HepG2 (cell line): ENCODE data around the gene SPRYD3. TPM values are rescaled to one million over a fixed set of nuclear protein-coding genes. Genes with fewer than 3 reads are reported as not detected.
A peak's percentile ranks its signal among the peaks of the same experiment; 100 is the strongest.

Experiments
- CEBPG ChIP-seq: IDR thresholded peaks from 2 replicates; pipeline ENCODE4 v1.6.1; 2016
- FOXC1 ChIP-seq: sonication (generic); formaldehyde crosslinking; IDR thresholded peaks from 2 replicates; pipeline ENCODE4 v1.8.0; 2022; ENCODE audit warnings: mild to moderate bottlenecking, missing genetic modification reagents, borderline replicate concordance
- HMG20B ChIP-seq: conservative IDR thresholded peaks from 2 replicates; pipeline ENCODE4 v1.6.1; 2016; ENCODE audit warnings: missing genetic modification reagents, missing compliant biosample characterization
- HNRNPL ChIP-seq: fragments of 200-400 bp; formaldehyde crosslinking; IDR thresholded peaks from 2 replicates; pipeline ENCODE4 v1.6.1; 2017; ENCODE audit warnings: mild to moderate bottlenecking, low read depth, low read length
- JUND ChIP-seq: sonication (generic); formaldehyde crosslinking; IDR thresholded peaks from 2 replicates; pipeline ENCODE4 v1.8.0; 2022; ENCODE audit warnings: mild to moderate bottlenecking, missing genetic modification reagents
- KAT8 ChIP-seq: IDR thresholded peaks from 2 replicates; pipeline ENCODE4 v1.6.1; 2016; ENCODE audit warnings: missing genetic modification reagents, missing compliant biosample characterization
- KLF11 ChIP-seq: IDR thresholded peaks from 2 replicates; pipeline ENCODE4 v1.6.1; 2016; ENCODE audit warnings: missing compliant biosample characterization
- MTA3 ChIP-seq: sonication (generic); formaldehyde crosslinking; IDR thresholded peaks from 2 replicates; pipeline ENCODE4 v1.4.0; 2020; ENCODE audit warnings: missing genetic modification reagents
- MTF2 ChIP-seq: sonication (generic); formaldehyde crosslinking; IDR thresholded peaks from 2 replicates; pipeline ENCODE4 v1.5.0; 2020; ENCODE audit warnings: missing genetic modification reagents, borderline replicate concordance
- NR1H2 ChIP-seq: sonication (generic); formaldehyde crosslinking; IDR thresholded peaks from 2 replicates; pipeline ENCODE4 v1.8.1; 2022; ENCODE audit warnings: low read depth, missing genetic modification reagents, borderline replicate concordance
- RORA ChIP-seq: sonication (generic); formaldehyde crosslinking; IDR thresholded peaks from 2 replicates; pipeline ENCODE4 v1.5.0; 2020; ENCODE audit warnings: mild to moderate bottlenecking, missing genetic modification reagents, moderate library complexity
- SIX4 ChIP-seq: sonication (generic); formaldehyde crosslinking; IDR thresholded peaks from 2 replicates; pipeline ENCODE4 v1.4.0; 2020; ENCODE audit warnings: missing genetic modification reagents
- SRSF1 ChIP-seq: fragments of 200-400 bp; formaldehyde crosslinking; optimal IDR thresholded peaks from 2 replicates; pipeline ENCODE3; 2017; ENCODE audit warnings: mild to moderate bottlenecking, low read depth, low read length, moderate library complexity
- ZBED4 ChIP-seq: sonication (generic); formaldehyde crosslinking; IDR thresholded peaks from 2 replicates; pipeline ENCODE4 v1.4.0; 2020; ENCODE audit warnings: missing genetic modification reagents, borderline replicate concordance
- ZBTB7B ChIP-seq: sonication (generic); formaldehyde crosslinking; IDR thresholded peaks from 2 replicates; pipeline ENCODE4 v1.4.0; 2020; ENCODE audit warnings: missing genetic modification reagents
- ZFX ChIP-seq: sonication (generic); formaldehyde crosslinking; IDR thresholded peaks from 2 replicates; pipeline ENCODE4 v1.4.0; 2020; ENCODE audit warnings: mild to moderate bottlenecking, low read depth, missing genetic modification reagents, moderate library complexity
- ZNF431 ChIP-seq: sonication (generic); formaldehyde crosslinking; IDR thresholded peaks from 2 replicates; pipeline ENCODE4 v1.9.0; 2022; ENCODE audit warnings: missing genetic modification reagents, low read depth, mild to moderate bottlenecking, borderline replicate concordance
- ZNF687 ChIP-seq: sonication (generic); formaldehyde crosslinking; IDR thresholded peaks from 2 replicates; pipeline ENCODE4 v1.5.1; 2020; ENCODE audit warnings: mild to moderate bottlenecking, missing genetic modification reagents, moderate library complexity
- ZNF891 ChIP-seq: sonication (generic); formaldehyde crosslinking; IDR thresholded peaks from 2 replicates; pipeline ENCODE4 v1.5.0; 2020; ENCODE audit warnings: mild to moderate bottlenecking, missing genetic modification reagents
- ZSCAN22 ChIP-seq: sonication (generic); formaldehyde crosslinking; IDR thresholded peaks from 2 replicates; pipeline ENCODE4 v1.4.0; 2020; ENCODE audit warnings: mild to moderate bottlenecking, missing genetic modification reagents
- ZSCAN9 ChIP-seq: IDR thresholded peaks from 2 replicates; pipeline ENCODE4 v1.6.1; 2016; ENCODE audit warnings: borderline replicate concordance
- polyA plus RNA-seq, 8 experiments: library from polyadenylated mRNA; depleted of rRNA in 3 of 8; stranded (reverse) in 7 of 8; unstranded in 1 of 8; fragments of >200 nt; fragmentation: Illumina TruSeq in 4 of 8; extraction: Trizol in 4 of 8; gene quantifications; 2 replicates each; pipeline versions ENCODE4 v1.2.1 to v1.2.3, GENCODE V29; 2011 to 2016; ENCODE audit warnings: low read depth in 4 of 8, missing spikeins in 1 of 8, mixed read lengths in 1 of 8; ENCODE audit not compliant: insufficient read depth in 1 of 8
- total RNA-seq, 5 experiments: library from RNA; depleted of rRNA; stranded (reverse); fragments of >200 nt; fragmentation: Illumina TruSeq; extraction: Trizol; gene quantifications; 2 replicates each; pipeline ENCODE4 v1.2.3, GENCODE V29; 2016; ENCODE audit warnings: low read depth in 1 of 5
- TF ChIP-seq, protein P1 (sequence below): sonication (generic); formaldehyde crosslinking; IDR thresholded peaks from 2 replicates; pipeline ENCODE4 v1.4.0; 2020; ENCODE audit warnings: missing genetic modification reagents, low read depth, mild to moderate bottlenecking, borderline replicate concordance

SPRYD3 gene
- total and polyA plus RNA-seq, 2 of the 13 experiments (the other 11 are each of a cell fraction or from before 2014, with no cell fraction given), result 9.0 to 9.2 TPM

- TF ChIP-seq CEBPG (CRISPR knock-in tag) (no peak), MTA3 (CRISPR knock-in tag) (no peak), ZSCAN22 (no peak), SRSF1 (peak; percentile 27), ZBED4 (CRISPR knock-in tag) (no peak), NR1H2 (no peak), ZSCAN9 (0 out of 2 replicates have a peak, but pooled peaks have one; percentile 45), KAT8 (CRISPR knock-in tag) (0 out of 2 replicates have a peak, but pooled peaks have one; percentile 32), MTF2 (0 out of 2 replicates have a peak, but pooled peaks have one; percentile 31), FOXC1 (CRISPR knock-in tag) (0 out of 2 replicates have a peak, but pooled peaks have one; percentile 9), ZBTB7B (0 out of 2 replicates have a peak, but pooled peaks have one; percentile 30), JUND (no peak), HMG20B (CRISPR knock-in tag) (0 out of 2 replicates have a peak, but pooled peaks have one; percentile 51), HNRNPL (peak; percentile 99), ZFX (peak; percentile 94), ZNF687 (peak; percentile 77), ZNF891 (CRISPR knock-in tag) (peak; percentile 45; the same call in 1 of the 2 replicates), KLF11 (CRISPR knock-in tag) (no peak), ZNF431 (CRISPR knock-in tag) (no peak), SIX4 (CRISPR knock-in tag) (peak; percentile 22; the same call in 1 of the 2 replicates), RORA (no peak)
- TF ChIP-seq, protein P1, sequence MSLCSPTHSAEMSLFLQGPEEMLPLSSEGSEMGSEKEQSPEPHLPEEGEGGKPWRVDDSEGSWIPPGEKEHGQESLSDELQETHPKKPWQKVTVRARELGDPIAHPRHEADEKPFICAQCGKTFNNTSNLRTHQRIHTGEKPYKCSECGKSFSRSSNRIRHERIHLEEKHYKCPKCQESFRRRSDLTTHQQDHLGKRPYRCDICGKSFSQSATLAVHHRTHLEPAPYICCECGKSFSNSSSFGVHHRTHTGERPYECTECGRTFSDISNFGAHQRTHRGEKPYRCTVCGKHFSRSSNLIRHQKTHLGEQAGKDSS (CRISPR knock-in tag), result peak; percentile 57; the same call in 1 of the 2 replicates
Measured at GRCh38 chr12:53048033-53048779, 31.0 kb downstream of the SPRYD3 start (continued).
